Brain microvascular endothelial cell (primary cell): ENCODE data around the gene GRHL3.
A peak's percentile ranks its signal among the peaks of the same experiment; 100 is the strongest.

Experiments
- DNase-seq: peaks from one replicate; pipeline ENCODE4 v3.0.0-alpha.2; 2020
- H3K27ac ChIP-seq: fragments of 250-450 bp; sonication (Bioruptor Pico); 2 replicates; pipeline ENCODE4 v1.5.1; 2020; ENCODE audit warnings: mild to moderate bottlenecking, moderate library complexity
- H3K27me3 ChIP-seq: fragments of 250-450 bp; sonication (Bioruptor Pico); replicated peaks from 2 replicates; pipeline ENCODE4 v1.5.1; 2020; ENCODE audit warnings: mild to moderate bottlenecking
- H3K36me3 ChIP-seq: fragments of 250-450 bp; sonication (Bioruptor Pico); replicated peaks from 2 replicates; pipeline ENCODE4 v1.5.1; 2020; ENCODE audit warnings: mild to moderate bottlenecking
- H3K4me3 ChIP-seq: 2 replicates; pipeline ENCODE4 v1.5.1; 2011; ENCODE audit warnings: low read depth, mild to moderate bottlenecking, control low read depth, low read length, moderate library complexity
- in situ Hi-C: cut with HindIII; loops from 2 replicates; pipeline ENCODE4 v1.10.0; 2017; ENCODE audit warnings: low sequenced_read_pairs, low pct_ligation_motif_present
- TF ChIP-seq, protein P1 (sequence below): IDR thresholded peaks from 2 replicates; pipeline ENCODE4 v1.5.1; 2011; ENCODE audit warnings: low read depth, mild to moderate bottlenecking, moderate library complexity, low read length, control low read depth, inconsistent platforms; ENCODE audit errors: missing control alignments

GRHL3 gene

DNA sequence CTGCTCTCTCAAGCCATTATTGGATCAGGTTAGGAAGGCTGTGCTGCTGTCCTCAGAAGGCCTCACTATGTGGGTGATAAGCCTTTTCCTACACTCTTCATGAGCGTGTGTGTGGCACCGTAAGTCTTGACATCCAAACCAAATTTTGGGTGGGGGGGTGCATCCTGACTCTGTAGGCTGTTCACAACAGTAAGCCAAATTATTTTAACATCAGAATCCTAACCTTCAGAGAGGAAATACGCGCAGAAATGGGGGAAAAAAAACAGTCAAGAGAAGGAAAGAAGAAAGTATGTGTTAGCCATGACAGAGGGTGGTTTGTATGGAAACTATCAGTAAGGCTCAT lies 73.4 kb downstream of the GRHL3 start:
- DNase-seq: no peak
- no peaks in the 10 kb centered on the region for H3K36me3 ChIP-seq
- H3K4me3 ChIP-seq: no peak overlapping the region
- H3K27me3 ChIP-seq: no peaks in the 10 kb centered on the region
- TF ChIP-seq, protein P1, sequence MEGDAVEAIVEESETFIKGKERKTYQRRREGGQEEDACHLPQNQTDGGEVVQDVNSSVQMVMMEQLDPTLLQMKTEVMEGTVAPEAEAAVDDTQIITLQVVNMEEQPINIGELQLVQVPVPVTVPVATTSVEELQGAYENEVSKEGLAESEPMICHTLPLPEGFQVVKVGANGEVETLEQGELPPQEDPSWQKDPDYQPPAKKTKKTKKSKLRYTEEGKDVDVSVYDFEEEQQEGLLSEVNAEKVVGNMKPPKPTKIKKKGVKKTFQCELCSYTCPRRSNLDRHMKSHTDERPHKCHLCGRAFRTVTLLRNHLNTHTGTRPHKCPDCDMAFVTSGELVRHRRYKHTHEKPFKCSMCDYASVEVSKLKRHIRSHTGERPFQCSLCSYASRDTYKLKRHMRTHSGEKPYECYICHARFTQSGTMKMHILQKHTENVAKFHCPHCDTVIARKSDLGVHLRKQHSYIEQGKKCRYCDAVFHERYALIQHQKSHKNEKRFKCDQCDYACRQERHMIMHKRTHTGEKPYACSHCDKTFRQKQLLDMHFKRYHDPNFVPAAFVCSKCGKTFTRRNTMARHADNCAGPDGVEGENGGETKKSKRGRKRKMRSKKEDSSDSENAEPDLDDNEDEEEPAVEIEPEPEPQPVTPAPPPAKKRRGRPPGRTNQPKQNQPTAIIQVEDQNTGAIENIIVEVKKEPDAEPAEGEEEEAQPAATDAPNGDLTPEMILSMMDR: no peak
- H3K27ac ChIP-seq: no peak overlapping the region
- in situ Hi-C loops: loop anchor here (10.0 kb wide), 1 partner anchor 198 kb away; no protein-coding TSS in a partner anchor

DNA sequence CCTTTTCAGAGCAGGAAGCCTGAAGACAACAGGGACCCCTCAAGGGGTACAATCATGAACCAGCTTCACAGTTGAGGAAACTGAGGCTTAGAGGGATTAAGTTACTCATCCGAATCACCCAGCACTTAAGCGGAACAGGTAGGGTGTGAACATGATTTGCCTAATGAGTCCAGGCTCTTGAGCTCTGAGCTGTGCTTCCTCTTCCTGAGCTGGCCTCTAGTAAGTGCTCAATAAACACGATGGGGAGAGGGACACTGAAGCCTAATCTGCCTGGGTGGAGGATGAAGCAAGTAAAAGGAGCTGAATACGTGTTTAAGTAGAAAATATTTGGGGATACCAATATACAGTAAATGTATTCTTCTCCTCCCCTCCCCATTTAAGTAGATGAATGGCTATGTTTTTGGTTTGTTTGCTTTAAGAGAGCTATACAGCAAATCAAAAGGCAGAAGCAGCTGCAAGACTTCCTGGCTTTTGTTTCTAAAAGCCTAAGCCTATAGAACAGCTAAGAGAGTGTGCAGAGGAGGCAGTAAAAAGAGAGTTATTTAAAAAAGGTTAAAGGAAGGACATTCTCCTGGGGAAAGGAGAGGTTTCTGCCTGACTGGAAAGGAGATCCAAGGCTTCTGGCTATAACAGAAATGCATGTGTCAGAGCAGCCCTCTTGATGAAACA lies 74.0 kb downstream of the GRHL3 start:
- Histone ChIP-seq H3K27ac (no peak overlapping the region), H3K36me3 (no peaks in the 10 kb centered on the region), H3K4me3 (no peak overlapping the region), H3K27me3 (no peaks in the 10 kb centered on the region)
- TF ChIP-seq, protein P1: no peak
- DNase-seq: no peak
- in situ Hi-C loops: loop anchor here (10.0 kb wide), 1 partner anchor 198 kb away; no protein-coding TSS in a partner anchor

- Histone ChIP-seq H3K27ac (no peak overlapping the region), H3K4me3 (no peak overlapping the region), H3K27me3 (no peaks in the 10 kb centered on the region), H3K36me3 (no peaks in the 10 kb centered on the region)
- in situ Hi-C loops: loop anchor here (10.0 kb wide), 1 partner anchor 199 kb away; no protein-coding TSS in a partner anchor
- TF ChIP-seq, protein P1: peak; percentile 4
- DNase-seq: no peak
These were observed 74.7 kb downstream of the GRHL3 start for GRCh38 chr1:24393892-24394291.

GRCh38 chr1:24400065-24400464 lies 80.9 kb downstream of the GRHL3 start:
- DNase-seq: no peak
- TF ChIP-seq, protein P1: no peak
- Histone ChIP-seq H3K36me3 (no peaks in the 10 kb centered on the region), H3K27me3 (no peaks in the 10 kb centered on the region), H3K27ac (no peak overlapping the region), H3K4me3 (no peak overlapping the region)
- in situ Hi-C loops: no loop called here

DNA sequence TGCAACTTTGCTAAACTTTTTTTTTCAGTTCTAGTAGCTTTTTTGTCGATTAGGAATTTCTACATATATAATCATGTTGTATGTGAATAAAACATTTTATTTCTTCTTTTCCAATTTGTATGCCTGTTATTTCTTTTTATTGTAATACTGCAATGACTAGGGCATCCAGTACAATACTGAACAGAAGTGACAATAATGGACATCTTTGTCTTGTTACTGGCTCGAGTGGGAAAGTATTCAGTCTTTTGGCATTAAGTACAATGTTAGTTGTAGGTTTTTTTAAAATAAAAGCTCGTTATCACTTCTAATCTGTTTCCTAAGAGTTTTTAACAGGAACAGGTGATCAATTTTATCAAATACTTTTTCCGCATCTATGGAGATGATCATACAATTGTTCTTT lies 84.6 kb downstream of the GRHL3 start:
- no peak for DNase-seq
- H3K4me3 ChIP-seq: no peak overlapping the region
- no peaks in the 10 kb centered on the region for H3K36me3 ChIP-seq
- in situ Hi-C loops: no loop called here
- H3K27ac ChIP-seq: no peak overlapping the region
- TF ChIP-seq, protein P1: no peak
- H3K27me3 ChIP-seq: no peaks in the 10 kb centered on the region
